Subcutaneous abdominal adipose tissue (tissue), 5 donors: ENCODE results near the gene ME2.
A peak's percentile ranks its signal among the peaks of the same experiment; 100 is the strongest.
"Not testable (repeated sequence)": the region's sequence is repeated elsewhere in the genome, so short reads cannot be mapped to it uniquely, and the experiment has no call there.

ENCODE experiments used
- H3K27ac ChIP-seq: one replicate; pipeline ENCODE4 v1.7.0; 2013; ENCODE audit warnings: low read depth, mild to moderate bottlenecking, inconsistent platforms, low read length, moderate library complexity
- H3K27me3 ChIP-seq, 5 donors: one replicate each; pipeline ENCODE4 v1.7.0; 2013; ENCODE audit warnings: low read length in 5 of 5, inconsistent platforms in 1 of 5; ENCODE audit not compliant: control insufficient read depth in 5 of 5, insufficient read depth in 4 of 5
- H3K36me3 ChIP-seq, 5 donors: one replicate each; pipeline ENCODE4 v1.7.0; 2013; ENCODE audit warnings: low read length in 5 of 5; ENCODE audit not compliant: control insufficient read depth in 5 of 5, insufficient read depth in 5 of 5
- H3K4me1 ChIP-seq, 5 donors: one replicate each; pipeline ENCODE4 v1.7.0; 2013; ENCODE audit warnings: low read length in 5 of 5, mild to moderate bottlenecking in 3 of 5, moderate library complexity in 1 of 5; ENCODE audit not compliant: control insufficient read depth in 5 of 5, insufficient read depth in 5 of 5
- H3K4me3 ChIP-seq, 5 donors: one replicate each; pipeline ENCODE4 v1.7.0; 2013; ENCODE audit warnings: low read length in 5 of 5, low read depth in 1 of 5
- H3K9ac ChIP-seq, 5 donors: one replicate each; pipeline ENCODE4 v1.7.0; 2013; ENCODE audit warnings: low read length in 5 of 5, mild to moderate bottlenecking in 4 of 5, moderate library complexity in 3 of 5
- H3K9me3 ChIP-seq, 5 donors: one replicate each; pipeline ENCODE4 v1.7.0; 2013; ENCODE audit warnings: low read length in 5 of 5; ENCODE audit not compliant: control insufficient read depth in 5 of 5
- donor health status: healthy.
- donor health status: healthy.
- donor health status: healthy.
- donor health status: healthy.
- donor health status: healthy.

Gene ME2

GRCh38 chr18:50956116-50956515 lies 77.2 kb downstream of the ME2 start:
- no peak overlapping the region for H3K9ac ChIP-seq
- no peaks in the 10 kb centered on the region for H3K36me3 ChIP-seq
- peaks cover 0 to 5% (median 2%) of the 10 kb centered on the region in 5 donors for H3K9me3 ChIP-seq
- no peak overlapping the region for H3K27ac ChIP-seq
- no peaks in the 10 kb centered on the region for H3K4me1 ChIP-seq
- H3K27me3 ChIP-seq, result no peaks in the 10 kb centered on the region
- no peak overlapping the region for H3K4me3 ChIP-seq

- Histone ChIP-seq H3K4me3 (no peak overlapping the region), H3K27ac (no peak overlapping the region), H3K36me3 (no peaks in the 10 kb centered on the region), H3K27me3 (no peaks in the 10 kb centered on the region), H3K9ac (no peak overlapping the region), H3K9me3 (peaks cover 5 to 27% (median 9%) of the 10 kb centered on the region in 5 donors), H3K4me1 (no peaks in the 10 kb centered on the region)
These were observed 83.1 kb downstream of the ME2 start for GRCh38 chr18:50961974-50962373.

- no peaks in the 10 kb centered on the region for H3K27me3 ChIP-seq
- H3K9ac ChIP-seq, result peak within 1 kb of the TSS; percentile 75 to 100 (median 93)
- no peaks in the 10 kb centered on the region for H3K36me3 ChIP-seq
- peaks cover 0 to 18% (median 15%) of the 10 kb centered on the region in 5 donors for H3K4me1 ChIP-seq
- peaks cover 0 to 6% (median 0%) of the 10 kb centered on the region in 5 donors for H3K9me3 ChIP-seq
- peak within 1 kb of the TSS; percentile 94 for H3K27ac ChIP-seq
- peak within 1 kb of the TSS; percentile 80 to 95 (median 88) for H3K4me3 ChIP-seq
These were observed 89.1 kb downstream of the ME2 start, which contains the start of gene ELAC1 for GRCh38 chr18:50967714-50968661. ELAC1 (plus strand) TSS chr18:50968040; CDS start chr18:50974405, 6,365 bp downstream.

GRCh38 chr18:50969448-50969847 lies 90.5 kb downstream of the ME2 start:
- H3K9ac ChIP-seq, result peak overlapping the region in 3 of 5 donors; percentile 92 to 100 (median 93)
- peaks cover 0 to 3% (median 2%) of the 10 kb centered on the region in 5 donors for H3K36me3 ChIP-seq
- H3K4me3 ChIP-seq, result no peak overlapping the region
- no peaks in the 10 kb centered on the region for H3K27me3 ChIP-seq
- no peaks in the 10 kb centered on the region for H3K9me3 ChIP-seq
- peak overlapping the region; percentile 94 for H3K27ac ChIP-seq
- peaks cover 0 to 18% (median 15%) of the 10 kb centered on the region in 5 donors for H3K4me1 ChIP-seq

GRCh38 chr18:50970006-50970405 lies 91.1 kb downstream of the ME2 start:
- H3K4me1 ChIP-seq, result peaks cover 0 to 18% (median 15%) of the 10 kb centered on the region in 5 donors
- H3K27ac ChIP-seq, result no peak overlapping the region
- peaks cover 2 to 8% (median 7%) of the 10 kb centered on the region in 5 donors for H3K36me3 ChIP-seq
- no peak overlapping the region for H3K9ac ChIP-seq
- no peaks in the 10 kb centered on the region for H3K27me3 ChIP-seq
- H3K4me3 ChIP-seq, result no peak overlapping the region
- H3K9me3 ChIP-seq, result no peaks in the 10 kb centered on the region

GRCh38 chr18:50972404-50972803 lies 93.5 kb downstream of the ME2 start:
- H3K4me3 ChIP-seq, H3K9ac ChIP-seq, H3K27ac ChIP-seq, H3K9me3 ChIP-seq, H3K27me3 ChIP-seq: not testable (repeated sequence)
- Histone ChIP-seq H3K36me3 (peaks cover 13 to 31% (median 27%) of the 10 kb centered on the region in 5 donors), H3K4me1 (peaks cover 0 to 16% (median 14%) of the 10 kb centered on the region in 5 donors)

- H3K27me3 ChIP-seq, result no peaks in the 10 kb centered on the region
- H3K4me1 ChIP-seq, result peaks cover 0 to 12% (median 10%) of the 10 kb centered on the region in 5 donors
- H3K36me3 ChIP-seq, result peaks cover 16 to 42% (median 30%) of the 10 kb centered on the region in 5 donors
- H3K9me3 ChIP-seq, result no peaks in the 10 kb centered on the region
- no peak overlapping the region for H3K27ac ChIP-seq
- H3K4me3 ChIP-seq, result no peak overlapping the region
- no peak overlapping the region for H3K9ac ChIP-seq
These were observed 94.6 kb downstream of the ME2 start for GRCh38 chr18:50973367-50974126.

GRCh38 chr18:50977037-50977760 lies 98.3 kb downstream of the ME2 start:
- Histone ChIP-seq H3K4me1 (peaks cover 0 to 3% (median 0%) of the 10 kb centered on the region in 5 donors), H3K4me3 (no peak overlapping the region), H3K9me3 (no peaks in the 10 kb centered on the region), H3K27ac (no peak overlapping the region), H3K27me3 (no peaks in the 10 kb centered on the region), H3K36me3 (peaks cover 25 to 58% (median 36%) of the 10 kb centered on the region in 5 donors), H3K9ac (no peak overlapping the region)

- Histone ChIP-seq H3K9me3 (no peaks in the 10 kb centered on the region), H3K9ac (no peak overlapping the region), H3K36me3 (peaks cover 14 to 47% (median 27%) of the 10 kb centered on the region in 5 donors), H3K27ac (no peak overlapping the region), H3K27me3 (no peaks in the 10 kb centered on the region), H3K4me1 (peaks cover 0 to 7% (median 0%) of the 10 kb centered on the region in 5 donors), H3K4me3 (no peak overlapping the region)
These were observed 102.5 kb downstream of the ME2 start for GRCh38 chr18:50981381-50981780.
